Upper lobe of left lung (tissue), 4 donors: ENCODE data around the gene GPR158.

Experiments
- CTCF ChIP-seq, 6 experiments: fragments of 450-650 bp in 4 of 6; fragments of 200-600 bp in 2 of 6; sonication (generic) in 2 of 6; IDR thresholded peaks; one replicate each; pipeline ENCODE4 v1.5.1; 2016 to 2019; ENCODE audit warnings: antibody characterized with exemption in 6 of 6
- POLR2A ChIP-seq, 4 donors: fragments of 450-650 bp; IDR thresholded peaks; one replicate each; pipeline ENCODE4 v1.5.1; 2016 to 2017; ENCODE audit warnings: antibody characterized with exemption in 4 of 4, mild to moderate bottlenecking in 2 of 4
- POLR2AphosphoS5 ChIP-seq, 2 donors: sonication (generic); formaldehyde crosslinking; IDR thresholded peaks; one replicate each; pipeline ENCODE4 v1.5.1; 2017; ENCODE audit warnings: antibody characterized with exemption in 2 of 2

- TF ChIP-seq CTCF (IDR thresholded peaks at IDR 0.05) (no peak), POLR2A (IDR thresholded peaks at IDR 0.05) (no peak), POLR2AphosphoS5 (IDR thresholded peaks at IDR 0.05) (no peak)
Observed at GRCh38 chr10:25280573-25280972, 105.8 kb downstream of the GPR158 start.
